GM12801 (cell line): Measurements from ENCODE around the gene ADCY7.

Source experiments
- CTCF ChIP-seq: IDR thresholded peaks from one replicate; pipeline ENCODE4 v1.5.1; 2011; ENCODE audit warnings: control low read depth; ENCODE audit not compliant: insufficient read length; ENCODE audit errors: extremely low read depth

ADCY7 gene

GRCh38 chr16:50275428-50276325, 9.3 kb downstream of the ADCY7 start:
- no peak for TF ChIP-seq CTCF

GRCh38 chr16:50276326-50276640, 9.9 kb downstream of the ADCY7 start:
- TF ChIP-seq CTCF = no peak

- no peak for TF ChIP-seq CTCF
These were observed 10.6 kb downstream of the ADCY7 start for GRCh38 chr16:50276801-50277555.

GRCh38 chr16:50278251-50278650, 11.9 kb downstream of the ADCY7 start:
- TF ChIP-seq CTCF = no peak

GRCh38 chr16:50279504-50279865, 13.1 kb downstream of the ADCY7 start:
- no peak for TF ChIP-seq CTCF

- no peak for TF ChIP-seq CTCF
These were observed 14.6 kb downstream of the ADCY7 start for GRCh38 chr16:50280932-50281331.

GRCh38 chr16:50281391-50282009, 15.1 kb downstream of the ADCY7 start:
- no peak for TF ChIP-seq CTCF
